Measurements from ENCODE around the gene IGSF23. TPM values are rescaled to one million over a fixed set of nuclear protein-coding genes. Genes with fewer than 3 reads are reported as not detected.

IGSF23 gene
- total and polyA plus RNA-seq, 4 donors: 0.47 to 11.4 (median 3.3) TPM

DNA sequence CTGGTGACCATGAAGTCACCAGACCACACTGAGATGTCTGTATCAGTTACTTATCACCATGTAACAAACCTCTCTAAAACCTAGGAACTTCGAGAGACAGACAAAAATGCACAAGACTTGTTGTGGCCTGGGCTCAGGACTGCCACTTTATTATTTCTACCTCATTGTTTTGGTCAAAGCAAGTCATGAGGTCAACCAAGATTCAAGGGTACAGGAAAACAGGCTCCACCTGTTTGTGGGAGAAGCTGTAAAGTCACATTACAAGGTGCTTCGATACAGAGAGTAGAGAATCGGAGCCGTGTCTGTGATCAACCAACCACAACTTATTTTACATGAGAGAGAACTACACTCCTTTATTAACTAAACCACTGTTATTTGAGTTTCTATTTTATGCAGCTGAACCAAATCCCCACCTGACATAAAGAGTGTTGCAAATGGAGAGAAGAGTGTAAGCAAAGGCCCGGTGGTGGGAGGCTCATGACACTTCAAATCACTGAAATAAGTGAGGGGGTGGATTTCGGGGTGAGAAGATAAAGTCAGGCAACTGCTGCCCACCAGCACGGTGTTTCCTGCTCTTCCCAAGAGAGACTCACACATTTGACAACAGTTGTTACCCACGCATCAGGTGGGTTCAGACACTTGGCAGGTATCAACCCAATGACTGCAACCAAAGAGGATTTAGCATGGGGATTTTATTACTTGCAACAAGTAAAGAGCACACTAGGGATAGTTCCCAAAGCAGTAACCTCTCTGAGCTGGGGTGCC lies 39.0 kb upstream of the IGSF23 start:
- no peak for DNase-seq (ENCODE audit: low spot score)

More for the DNA sequence above, 39.0 kb upstream of the IGSF23 start:
- Histone ChIP-seq H3K36me3 (ENCODE audit: control insufficient read depth in 4 of 4, insufficient read depth in 3 of 4, low read depth in 1 of 4, low read length in 3 of 4) (no peaks in the 10 kb centered on the region), H3K27ac (ENCODE audit: low read depth in 1 of 2, low read length in 2 of 2) (no peak overlapping the region), H3K27me3 (ENCODE audit: control insufficient read depth in 4 of 4, insufficient read depth in 4 of 4, low read length in 3 of 4) (no peaks in the 10 kb centered on the region), H3K4me3 (ENCODE audit: low read depth in 1 of 3, low read length in 3 of 3) (no peak overlapping the region), H3K4me1 (ENCODE audit: control insufficient read depth in 4 of 4, insufficient read depth in 4 of 4, low read length in 3 of 4) (peaks cover 7 to 16% (median 13%) of the 10 kb centered on the region in 4 donors), H3K9me3 (ENCODE audit: control insufficient read depth in 4 of 4, low read length in 3 of 4) (no peaks in the 10 kb centered on the region), H3K9ac (ENCODE audit: low read depth in 1 of 2, low read length in 2 of 2) (no peak overlapping the region)
- 94% methylated on average over 8 of the region's 8 CpGs for WGBS
- TF ChIP-seq, protein P1, sequence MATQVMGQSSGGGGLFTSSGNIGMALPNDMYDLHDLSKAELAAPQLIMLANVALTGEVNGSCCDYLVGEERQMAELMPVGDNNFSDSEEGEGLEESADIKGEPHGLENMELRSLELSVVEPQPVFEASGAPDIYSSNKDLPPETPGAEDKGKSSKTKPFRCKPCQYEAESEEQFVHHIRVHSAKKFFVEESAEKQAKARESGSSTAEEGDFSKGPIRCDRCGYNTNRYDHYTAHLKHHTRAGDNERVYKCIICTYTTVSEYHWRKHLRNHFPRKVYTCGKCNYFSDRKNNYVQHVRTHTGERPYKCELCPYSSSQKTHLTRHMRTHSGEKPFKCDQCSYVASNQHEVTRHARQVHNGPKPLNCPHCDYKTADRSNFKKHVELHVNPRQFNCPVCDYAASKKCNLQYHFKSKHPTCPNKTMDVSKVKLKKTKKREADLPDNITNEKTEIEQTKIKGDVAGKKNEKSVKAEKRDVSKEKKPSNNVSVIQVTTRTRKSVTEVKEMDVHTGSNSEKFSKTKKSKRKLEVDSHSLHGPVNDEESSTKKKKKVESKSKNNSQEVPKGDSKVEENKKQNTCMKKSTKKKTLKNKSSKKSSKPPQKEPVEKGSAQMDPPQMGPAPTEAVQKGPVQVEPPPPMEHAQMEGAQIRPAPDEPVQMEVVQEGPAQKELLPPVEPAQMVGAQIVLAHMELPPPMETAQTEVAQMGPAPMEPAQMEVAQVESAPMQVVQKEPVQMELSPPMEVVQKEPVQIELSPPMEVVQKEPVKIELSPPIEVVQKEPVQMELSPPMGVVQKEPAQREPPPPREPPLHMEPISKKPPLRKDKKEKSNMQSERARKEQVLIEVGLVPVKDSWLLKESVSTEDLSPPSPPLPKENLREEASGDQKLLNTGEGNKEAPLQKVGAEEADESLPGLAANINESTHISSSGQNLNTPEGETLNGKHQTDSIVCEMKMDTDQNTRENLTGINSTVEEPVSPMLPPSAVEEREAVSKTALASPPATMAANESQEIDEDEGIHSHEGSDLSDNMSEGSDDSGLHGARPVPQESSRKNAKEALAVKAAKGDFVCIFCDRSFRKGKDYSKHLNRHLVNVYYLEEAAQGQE (IDR thresholded peaks at IDR 0.05): no peak
- no peak for TF ChIP-seq SP1 (IDR thresholded peaks at IDR 0.05)
- TF ChIP-seq GABPA (IDR thresholded peaks at IDR 0.05 in 1 of 2, conservative IDR thresholded peaks at IDR 0.05 in 1 of 2): no peak
- no peak for TF ChIP-seq TAF1 (conservative IDR thresholded peaks at IDR 0.05)
- TF ChIP-seq, protein P2, sequence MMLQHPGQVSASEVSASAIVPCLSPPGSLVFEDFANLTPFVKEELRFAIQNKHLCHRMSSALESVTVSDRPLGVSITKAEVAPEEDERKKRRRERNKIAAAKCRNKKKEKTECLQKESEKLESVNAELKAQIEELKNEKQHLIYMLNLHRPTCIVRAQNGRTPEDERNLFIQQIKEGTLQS (IDR thresholded peaks at IDR 0.05): no peak
- TF ChIP-seq JUND (IDR thresholded peaks at IDR 0.05): no peak
- TF ChIP-seq, protein P3, sequence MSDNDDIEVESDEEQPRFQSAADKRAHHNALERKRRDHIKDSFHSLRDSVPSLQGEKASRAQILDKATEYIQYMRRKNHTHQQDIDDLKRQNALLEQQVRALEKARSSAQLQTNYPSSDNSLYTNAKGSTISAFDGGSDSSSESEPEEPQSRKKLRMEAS (IDR thresholded peaks at IDR 0.05): no peak
- no peak for TF ChIP-seq HNF4G (IDR thresholded peaks at IDR 0.05)
- no peak for TF ChIP-seq FOXA2 (IDR thresholded peaks at IDR 0.05)
- TF ChIP-seq, protein P4, sequence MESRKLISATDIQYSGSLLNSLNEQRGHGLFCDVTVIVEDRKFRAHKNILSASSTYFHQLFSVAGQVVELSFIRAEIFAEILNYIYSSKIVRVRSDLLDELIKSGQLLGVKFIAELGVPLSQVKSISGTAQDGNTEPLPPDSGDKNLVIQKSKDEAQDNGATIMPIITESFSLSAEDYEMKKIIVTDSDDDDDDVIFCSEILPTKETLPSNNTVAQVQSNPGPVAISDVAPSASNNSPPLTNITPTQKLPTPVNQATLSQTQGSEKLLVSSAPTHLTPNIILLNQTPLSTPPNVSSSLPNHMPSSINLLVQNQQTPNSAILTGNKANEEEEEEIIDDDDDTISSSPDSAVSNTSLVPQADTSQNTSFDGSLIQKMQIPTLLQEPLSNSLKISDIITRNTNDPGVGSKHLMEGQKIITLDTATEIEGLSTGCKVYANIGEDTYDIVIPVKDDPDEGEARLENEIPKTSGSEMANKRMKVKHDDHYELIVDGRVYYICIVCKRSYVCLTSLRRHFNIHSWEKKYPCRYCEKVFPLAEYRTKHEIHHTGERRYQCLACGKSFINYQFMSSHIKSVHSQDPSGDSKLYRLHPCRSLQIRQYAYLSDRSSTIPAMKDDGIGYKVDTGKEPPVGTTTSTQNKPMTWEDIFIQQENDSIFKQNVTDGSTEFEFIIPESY (IDR thresholded peaks at IDR 0.05): no peak
- TF ChIP-seq, protein P5, sequence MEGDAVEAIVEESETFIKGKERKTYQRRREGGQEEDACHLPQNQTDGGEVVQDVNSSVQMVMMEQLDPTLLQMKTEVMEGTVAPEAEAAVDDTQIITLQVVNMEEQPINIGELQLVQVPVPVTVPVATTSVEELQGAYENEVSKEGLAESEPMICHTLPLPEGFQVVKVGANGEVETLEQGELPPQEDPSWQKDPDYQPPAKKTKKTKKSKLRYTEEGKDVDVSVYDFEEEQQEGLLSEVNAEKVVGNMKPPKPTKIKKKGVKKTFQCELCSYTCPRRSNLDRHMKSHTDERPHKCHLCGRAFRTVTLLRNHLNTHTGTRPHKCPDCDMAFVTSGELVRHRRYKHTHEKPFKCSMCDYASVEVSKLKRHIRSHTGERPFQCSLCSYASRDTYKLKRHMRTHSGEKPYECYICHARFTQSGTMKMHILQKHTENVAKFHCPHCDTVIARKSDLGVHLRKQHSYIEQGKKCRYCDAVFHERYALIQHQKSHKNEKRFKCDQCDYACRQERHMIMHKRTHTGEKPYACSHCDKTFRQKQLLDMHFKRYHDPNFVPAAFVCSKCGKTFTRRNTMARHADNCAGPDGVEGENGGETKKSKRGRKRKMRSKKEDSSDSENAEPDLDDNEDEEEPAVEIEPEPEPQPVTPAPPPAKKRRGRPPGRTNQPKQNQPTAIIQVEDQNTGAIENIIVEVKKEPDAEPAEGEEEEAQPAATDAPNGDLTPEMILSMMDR (IDR thresholded peaks at IDR 0.05; ENCODE audit: low read depth, low read length, missing input control): no peak
- TF ChIP-seq FOXA1 (IDR thresholded peaks at IDR 0.05): no peak
- no peak for TF ChIP-seq YY1 (IDR thresholded peaks at IDR 0.05)
- no peak for TF ChIP-seq RXRA (IDR thresholded peaks at IDR 0.05)
- no peak for TF ChIP-seq NR2F2 (IDR thresholded peaks at IDR 0.05)
- TF ChIP-seq HNF4A (conservative IDR thresholded peaks at IDR 0.05): no peak
- no peak for TF ChIP-seq RAD21 (IDR thresholded peaks at IDR 0.05)
- no peak for TF ChIP-seq EGR1 (IDR thresholded peaks at IDR 0.05; ENCODE audit: low read depth in 2 of 2)

Measured in liver (tissue), 9 donors.